Progenitor cell of endocrine pancreas (in vitro differentiated cells): ENCODE data around the gene MIS12. TPM values are rescaled to one million over a fixed set of nuclear protein-coding genes. Genes with fewer than 3 reads are reported as not detected.

Source experiments
- DNase-seq: peaks from one replicate; pipeline ENCODE4 v3.0.0; 2021; ENCODE audit warnings: low spot score; ENCODE audit not compliant: unreplicated experiment
- H3K27ac Mint-ChIP-seq: 2 replicates; pipeline ENCODE4 v1.8.0; 2021; ENCODE audit warnings: mild to moderate bottlenecking, moderate library complexity, mixed read lengths
- H3K27me3 Mint-ChIP-seq: 2 replicates; pipeline ENCODE4 v1.8.0; 2021; ENCODE audit warnings: mixed read lengths
- H3K36me3 Mint-ChIP-seq: 2 replicates; pipeline ENCODE4 v1.8.0; 2022; ENCODE audit warnings: mixed read lengths; ENCODE audit not compliant: insufficient read depth
- H3K4me1 Mint-ChIP-seq: 2 replicates; pipeline ENCODE4 v1.8.0; 2021; ENCODE audit warnings: low read depth, mixed read lengths
- H3K4me3 Mint-ChIP-seq: 2 replicates; pipeline ENCODE4 v1.8.0; 2021; ENCODE audit warnings: low read depth, mild to moderate bottlenecking, moderate library complexity, mixed read lengths
- H3K9me3 Mint-ChIP-seq: 2 replicates; pipeline ENCODE4 v1.8.0; 2021; ENCODE audit warnings: low read depth, mixed read lengths
- CTCF ChIP-seq: fragments of 200-600 bp; sonication (generic); IDR thresholded peaks from one replicate; pipeline ENCODE4 v1.5.0; 2021; ENCODE audit warnings: antibody characterized with exemption, mild to moderate bottlenecking; ENCODE audit not compliant: unreplicated experiment
- total RNA-seq: library from RNA; stranded (reverse); gene quantifications from 2 replicates; pipeline ENCODE4 v1.2.1, GENCODE V29; 2021

MIS12 gene
- total RNA-seq, 1 donor from 2014 or later, result 27.4 TPM

GRCh38 chr17:5468075-5468473 is 18.3 kb upstream of the MIS12 start:
- no peaks in the 10 kb centered on the region for H3K9me3 Mint-ChIP-seq
- TF ChIP-seq CTCF, result no peak
- no peaks in the 10 kb centered on the region for H3K27me3 Mint-ChIP-seq
- DNase-seq, result no peak
- peak overlapping the region; percentile 77 for H3K4me3 Mint-ChIP-seq
- H3K4me1 Mint-ChIP-seq, result peaks cover 19% of the 10 kb centered on the region
- peak overlapping the region; percentile 79 for H3K27ac Mint-ChIP-seq
- H3K36me3 Mint-ChIP-seq, result peaks cover 7% of the 10 kb centered on the region

GRCh38 chr17:5472511-5472910 is 13.9 kb upstream of the MIS12 start:
- TF ChIP-seq CTCF, result no peak
- DNase-seq, result no peak
- Mint-ChIP-seq H3K27me3 (no peaks in the 10 kb centered on the region), H3K27ac (no peak overlapping the region), H3K4me1 (peaks cover 6% of the 10 kb centered on the region), H3K9me3 (no peaks in the 10 kb centered on the region), H3K36me3 (peaks cover 26% of the 10 kb centered on the region), H3K4me3 (no peak overlapping the region)

- no peak for DNase-seq
- Mint-ChIP-seq H3K27ac (no peak overlapping the region), H3K4me3 (no peak overlapping the region), H3K36me3 (peaks cover 37% of the 10 kb centered on the region), H3K27me3 (no peaks in the 10 kb centered on the region), H3K4me1 (no peaks in the 10 kb centered on the region), H3K9me3 (no peaks in the 10 kb centered on the region)
- no peak for TF ChIP-seq CTCF
These were observed 12.5 kb upstream of the MIS12 start for GRCh38 chr17:5473906-5474305.

DNA sequence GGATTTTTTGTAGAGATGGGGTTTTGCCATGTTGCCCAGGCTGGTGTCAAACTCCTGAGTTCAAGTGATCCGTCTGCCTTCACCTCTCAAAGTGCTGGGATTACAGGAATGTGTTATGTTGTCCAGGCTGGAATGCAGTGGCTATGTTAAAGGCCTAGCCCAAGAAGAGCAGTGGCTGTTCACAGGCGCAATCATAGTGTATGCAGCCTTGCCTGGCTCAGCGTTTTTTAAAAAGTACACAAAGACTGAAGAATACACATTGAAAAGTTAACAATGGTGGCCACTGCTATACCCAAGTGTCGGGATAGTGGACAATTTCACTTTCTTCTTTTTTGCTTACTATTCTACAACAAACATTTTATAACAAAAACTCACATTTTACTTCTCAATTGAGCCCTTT is 7.4 kb upstream of the MIS12 start:
- Mint-ChIP-seq H3K36me3 (peaks cover 47% of the 10 kb centered on the region), H3K27me3 (no peaks in the 10 kb centered on the region), H3K27ac (no peak overlapping the region), H3K4me1 (peaks cover 1% of the 10 kb centered on the region), H3K4me3 (no peak overlapping the region), H3K9me3 (no peaks in the 10 kb centered on the region)
- no peak for TF ChIP-seq CTCF
- no peak for DNase-seq

DNA sequence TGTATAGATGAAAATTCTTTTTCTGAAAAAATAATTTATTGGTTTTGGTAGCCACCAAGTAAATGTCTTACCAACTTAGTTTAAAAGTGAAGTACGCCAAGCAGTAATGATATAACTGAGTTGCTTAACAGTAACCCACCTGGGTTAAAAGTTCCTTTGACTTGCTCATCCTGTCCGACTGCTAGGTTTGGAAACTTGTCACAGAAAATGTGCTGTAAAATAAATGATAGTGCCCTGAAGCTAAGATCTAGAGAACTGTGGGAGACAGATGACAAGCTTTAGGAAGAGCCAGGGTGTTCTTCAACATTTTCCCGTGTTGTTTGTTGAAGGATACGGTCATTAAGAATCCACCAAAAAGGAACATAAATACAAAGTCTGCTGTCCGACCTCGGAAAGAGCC is 5.4 kb upstream of the MIS12 start:
- Mint-ChIP-seq H3K36me3 (peaks cover 38% of the 10 kb centered on the region), H3K27me3 (no peaks in the 10 kb centered on the region), H3K4me1 (peaks cover 12% of the 10 kb centered on the region), H3K27ac (no peak overlapping the region), H3K9me3 (no peaks in the 10 kb centered on the region), H3K4me3 (no peak overlapping the region)
- TF ChIP-seq CTCF, result no peak
- DNase-seq, result no peak

DNA sequence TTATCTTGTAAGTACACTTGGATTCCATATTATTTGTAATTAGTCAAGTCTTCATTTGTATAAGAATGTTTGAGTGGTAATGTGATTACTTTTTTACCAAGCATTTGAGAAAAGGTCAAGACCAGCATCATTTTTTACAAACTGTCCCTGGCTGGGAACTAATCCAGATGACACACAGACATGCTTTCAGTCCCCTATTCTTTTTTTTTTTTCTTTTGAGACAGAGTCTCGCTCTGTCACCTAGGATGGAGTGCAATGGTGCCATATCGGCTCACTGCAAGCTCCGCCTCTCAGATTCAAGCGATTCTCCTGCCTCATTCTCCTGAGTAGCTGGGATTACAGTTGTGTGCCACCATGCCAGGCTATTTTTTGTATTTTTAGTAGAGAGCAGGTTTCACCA is 4.9 kb upstream of the MIS12 start:
- DNase-seq, result no peak
- H3K9me3 Mint-ChIP-seq, result no peaks in the 10 kb centered on the region
- no peaks in the 10 kb centered on the region for H3K27me3 Mint-ChIP-seq
- H3K4me3 Mint-ChIP-seq, result no peak overlapping the region
- peaks cover 12% of the 10 kb centered on the region for H3K4me1 Mint-ChIP-seq
- H3K27ac Mint-ChIP-seq, result no peak overlapping the region
- TF ChIP-seq CTCF, result no peak
- peaks cover 36% of the 10 kb centered on the region for H3K36me3 Mint-ChIP-seq
